G401.6 (cell line): ENCODE measurements around the gene ZNF627.
"Not testable (repeated sequence)": the region's sequence is repeated elsewhere in the genome, so short reads cannot be mapped to it uniquely, and the experiment has no call there.

Experiments
- FAIRE-seq: peaks from 2 replicates; lab custom pipeline; 2012; peaks lifted over from hg19 to GRCh38; lab: Jason Lieb, UNC

Gene ZNF627

DNA sequence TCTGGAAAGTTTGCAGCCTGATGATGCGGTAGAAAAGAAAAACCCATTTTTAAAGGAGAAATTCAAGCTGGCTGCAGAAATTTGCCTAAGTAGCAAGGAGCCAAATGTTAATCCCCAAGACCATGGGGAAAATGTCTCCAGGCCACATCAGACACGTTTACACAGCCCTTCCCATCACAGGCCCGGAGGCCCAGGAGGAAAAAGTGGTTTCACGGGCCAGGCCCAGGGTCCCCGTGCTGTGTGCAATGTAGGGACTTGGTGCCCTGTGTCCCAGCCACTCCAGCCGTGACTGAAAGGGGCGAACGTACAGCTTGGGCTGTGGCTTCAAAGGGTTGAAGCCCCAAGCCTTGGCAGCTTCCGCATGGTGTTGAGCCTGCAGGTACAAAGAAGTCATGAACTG is 35.9 kb downstream of the ZNF627 start:
- FAIRE-seq = no peak

- not testable (repeated sequence) for FAIRE-seq
Measured at GRCh38 chr19:11634018-11634662, 36.9 kb downstream of the ZNF627 start.

DNA sequence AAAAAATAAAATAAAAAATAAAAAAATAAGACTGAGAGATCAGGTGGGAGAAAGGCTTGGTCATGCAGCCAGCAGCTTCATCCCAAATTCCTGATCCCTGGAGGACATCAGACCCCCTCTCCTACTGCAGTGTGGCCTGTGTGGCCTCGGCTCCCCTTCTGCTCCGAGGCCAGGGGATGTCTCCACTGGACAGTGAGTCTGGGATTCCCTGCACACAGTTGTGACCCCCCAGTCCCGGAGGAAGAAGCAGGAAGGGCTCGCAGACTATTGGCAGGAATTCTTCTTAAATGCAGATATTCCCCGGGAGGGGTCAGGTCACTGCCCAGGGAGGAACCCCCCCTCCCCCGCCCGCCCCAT is 41.9 kb downstream of the ZNF627 start:
- FAIRE-seq = no peak

GRCh38 chr19:11639602-11640471 is 42.6 kb downstream of the ZNF627 start:
- FAIRE-seq = peak; percentile 95

- no peak for FAIRE-seq
Measured at GRCh38 chr19:11641244-11641643, 44.0 kb downstream of the ZNF627 start.

- FAIRE-seq = no peak
Measured at GRCh38 chr19:11642902-11643301, 45.6 kb downstream of the ZNF627 start.

- no peak for FAIRE-seq
Measured at GRCh38 chr19:11649941-11650340, 52.7 kb downstream of the ZNF627 start.

DNA sequence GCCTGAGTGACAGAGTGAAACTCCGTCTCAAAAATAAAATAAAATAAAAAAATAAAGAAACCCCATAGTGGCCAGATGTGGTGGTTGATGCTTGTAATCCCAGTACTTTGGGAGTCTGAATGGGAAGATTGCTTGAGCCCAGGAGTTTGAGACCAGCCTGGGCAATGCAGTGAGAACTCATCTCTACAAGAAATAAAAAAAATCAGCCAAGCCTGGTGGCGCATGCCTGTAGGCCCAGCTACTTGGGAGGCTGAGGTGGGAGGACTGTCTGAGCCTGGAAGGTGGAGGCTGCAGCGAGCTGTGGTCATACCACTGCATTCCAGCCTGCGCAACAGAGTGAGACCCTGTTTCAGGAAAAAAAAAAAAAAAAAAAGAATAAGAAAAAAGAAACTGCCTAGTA is 53.8 kb downstream of the ZNF627 start:
- no peak for FAIRE-seq

GRCh38 chr19:11652056-11652455 is 54.8 kb downstream of the ZNF627 start:
- FAIRE-seq = no peak

DNA sequence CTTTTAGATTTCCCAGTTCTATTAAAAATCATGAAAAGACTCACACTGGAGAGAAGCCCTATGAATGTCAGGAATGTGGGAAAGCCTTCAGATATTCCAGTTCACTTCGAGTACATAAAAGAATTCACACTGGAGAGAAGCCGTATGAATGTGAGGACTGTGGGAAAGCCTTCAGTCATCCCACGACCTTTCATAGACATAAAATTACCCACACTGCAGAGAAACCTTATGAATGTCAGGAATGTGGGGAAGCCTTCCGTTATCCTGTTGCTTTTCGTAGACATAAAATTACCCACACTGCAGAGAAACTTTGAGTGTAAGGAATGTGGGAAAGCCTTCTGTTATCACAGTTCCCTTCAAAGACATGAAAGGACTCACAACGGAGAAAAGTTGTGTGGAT is 55.2 kb downstream of the ZNF627 start:
- FAIRE-seq = no peak

- no peak for FAIRE-seq
Measured at GRCh38 chr19:11656535-11656934, 59.3 kb downstream of the ZNF627 start.

- FAIRE-seq = no peak
Measured at GRCh38 chr19:11657307-11657706, 60.0 kb downstream of the ZNF627 start.

GRCh38 chr19:11658970-11659369 is 61.7 kb downstream of the ZNF627 start:
- FAIRE-seq = no peak

GRCh38 chr19:11659612-11660011 is 62.3 kb downstream of the ZNF627 start:
- no peak for FAIRE-seq

DNA sequence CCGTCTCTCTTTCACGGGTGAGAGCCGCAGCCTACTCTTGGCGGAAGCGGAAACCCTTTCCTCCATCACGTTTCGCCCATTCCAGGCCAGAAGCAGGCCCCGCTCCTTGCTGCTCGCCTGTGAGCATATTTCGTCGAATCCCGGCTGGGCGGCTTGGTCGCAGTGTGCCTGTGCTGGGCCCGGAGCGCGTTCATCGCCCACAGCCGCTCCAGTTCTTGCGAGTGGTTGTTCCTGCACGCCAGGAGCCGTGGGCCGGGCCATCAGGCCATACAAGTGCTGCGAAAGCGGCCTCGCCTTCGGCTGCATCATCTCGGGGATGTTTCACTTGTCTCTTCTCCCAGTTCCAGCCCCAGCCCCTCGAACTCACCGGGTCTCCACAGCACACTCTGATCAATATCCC is 65.0 kb downstream of the ZNF627 start:
- FAIRE-seq = no peak

DNA sequence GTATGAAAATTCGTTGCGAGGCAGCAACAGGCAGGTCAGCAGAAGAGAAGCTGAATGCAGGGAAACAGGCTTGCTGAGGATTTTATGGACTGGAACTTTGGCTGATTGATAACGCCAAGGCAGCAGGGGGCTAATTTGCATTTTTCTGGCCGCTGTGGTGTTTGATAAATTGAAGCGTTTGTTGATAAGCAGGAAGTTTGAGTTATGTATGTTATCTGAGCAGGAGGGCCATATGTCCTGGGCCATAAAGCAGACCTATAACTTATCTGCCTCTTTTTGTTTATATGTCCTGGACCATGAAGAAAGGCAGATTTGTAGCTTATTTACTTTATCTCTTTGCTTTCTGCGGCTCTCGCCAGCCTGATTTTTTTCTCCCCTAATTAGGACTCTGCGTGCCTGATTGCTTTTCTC is 65.9 kb downstream of the ZNF627 start:
- no peak for FAIRE-seq
